Tibial nerve (tissue), 4 donors: Measurements from ENCODE around the gene DPY19L1. TPM values are rescaled to one million over a fixed set of nuclear protein-coding genes. Genes with fewer than 3 reads are reported as not detected.

Experiments used
- DNase-seq, 2 donors: peaks; one replicate each; pipeline ENCODE4 v3.0.0-alpha.2; 2019; ENCODE audit warnings: low spot score in 2 of 2
- H3K27ac ChIP-seq, 4 donors: fragments of 200-600 bp; sonication (generic) in 3 of 4; one replicate each; pipeline ENCODE4 v1.5.1; 2017 to 2019; ENCODE audit warnings: mild to moderate bottlenecking in 1 of 4
- H3K27me3 ChIP-seq, 2 donors: fragments of 200-600 bp; sonication (generic) in 1 of 2; one replicate each; pipeline versions ENCODE4 v1.5.1 to v1.6.0; 2017 to 2019
- H3K36me3 ChIP-seq, 3 donors: fragments of 200-600 bp; sonication (generic); one replicate each; pipeline ENCODE4 v1.5.1; 2018 to 2019
- H3K4me1 ChIP-seq, 4 donors: fragments of 200-600 bp; sonication (generic) in 3 of 4; one replicate each; pipeline ENCODE4 v1.5.1; 2017 to 2019
- H3K4me3 ChIP-seq, 4 donors: fragments of 200-600 bp; sonication (generic) in 3 of 4; one replicate each; pipeline ENCODE4 v1.5.1; 2017 to 2019; ENCODE audit warnings: mild to moderate bottlenecking in 1 of 4, moderate library complexity in 1 of 4
- H3K9me3 ChIP-seq, 4 donors: fragments of 200-600 bp; sonication (generic) in 3 of 4; one replicate each; pipeline ENCODE4 v1.5.1; 2017 to 2019
- EP300 ChIP-seq, 2 donors: sonication (generic); formaldehyde crosslinking; IDR thresholded peaks; one replicate each; pipeline ENCODE4 v1.6.1; 2017; ENCODE audit warnings: antibody characterized with exemption in 2 of 2, mild to moderate bottlenecking in 1 of 2
- POLR2A ChIP-seq, 2 donors: fragments of 450-650 bp; IDR thresholded peaks; one replicate each; pipeline ENCODE4 v1.6.1; 2017; ENCODE audit warnings: antibody characterized with exemption in 2 of 2, mild to moderate bottlenecking in 2 of 2, moderate library complexity in 2 of 2
- WGBS, 2 donors: methylation state at CpG; one replicate each; pipeline ENCODE4 v1.1.5; 2018; 5-methylcytosine and 5-hydroxymethylcytosine counted together
- total RNA-seq, 4 donors: library from RNA; depleted of rRNA; stranded (reverse); fragments of >200 nt; gene quantifications; one replicate each; pipeline ENCODE4 v1.1.0, GENCODE V29; 2016
- TF ChIP-seq, protein P1 (sequence below), 5 experiments: fragments of 200-600 bp in 3 of 5; fragments of 450-650 bp in 2 of 5; sonication (generic) in 3 of 5; IDR thresholded peaks; one replicate each; pipeline ENCODE4 v1.5.1; 2016 to 2019; ENCODE audit warnings: antibody characterized with exemption in 5 of 5, mild to moderate bottlenecking in 3 of 5, moderate library complexity in 2 of 5

DPY19L1 gene
- total RNA-seq, 4 donors from 2014 or later, result 11.1 to 14.0 (median 12.7) TPM

DNA sequence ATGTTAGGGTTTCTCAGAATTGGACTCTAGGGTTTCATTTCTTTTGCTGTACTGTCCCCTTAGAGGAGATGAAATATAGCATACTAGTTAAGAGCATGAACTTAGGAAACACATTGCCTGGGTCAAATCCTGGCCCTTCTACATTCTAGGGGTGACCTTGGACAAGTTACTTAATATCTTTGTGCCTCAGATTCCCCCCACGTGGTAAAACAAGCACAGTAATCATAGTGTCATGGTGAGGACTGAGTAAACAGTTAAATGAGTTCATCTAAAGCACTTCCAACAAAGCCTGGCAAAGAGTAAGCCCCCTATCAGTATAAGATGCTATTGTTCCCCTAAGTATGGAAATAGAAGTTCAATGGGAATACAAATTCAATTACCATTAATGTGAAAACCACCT is 5.1 kb downstream of the DPY19L1 start:
- no peak overlapping the region for H3K4me3 ChIP-seq
- TF ChIP-seq EP300 (IDR thresholded peaks at IDR 0.05) (no peak), POLR2A (IDR thresholded peaks at IDR 0.05) (no peak)
- TF ChIP-seq, protein P1, sequence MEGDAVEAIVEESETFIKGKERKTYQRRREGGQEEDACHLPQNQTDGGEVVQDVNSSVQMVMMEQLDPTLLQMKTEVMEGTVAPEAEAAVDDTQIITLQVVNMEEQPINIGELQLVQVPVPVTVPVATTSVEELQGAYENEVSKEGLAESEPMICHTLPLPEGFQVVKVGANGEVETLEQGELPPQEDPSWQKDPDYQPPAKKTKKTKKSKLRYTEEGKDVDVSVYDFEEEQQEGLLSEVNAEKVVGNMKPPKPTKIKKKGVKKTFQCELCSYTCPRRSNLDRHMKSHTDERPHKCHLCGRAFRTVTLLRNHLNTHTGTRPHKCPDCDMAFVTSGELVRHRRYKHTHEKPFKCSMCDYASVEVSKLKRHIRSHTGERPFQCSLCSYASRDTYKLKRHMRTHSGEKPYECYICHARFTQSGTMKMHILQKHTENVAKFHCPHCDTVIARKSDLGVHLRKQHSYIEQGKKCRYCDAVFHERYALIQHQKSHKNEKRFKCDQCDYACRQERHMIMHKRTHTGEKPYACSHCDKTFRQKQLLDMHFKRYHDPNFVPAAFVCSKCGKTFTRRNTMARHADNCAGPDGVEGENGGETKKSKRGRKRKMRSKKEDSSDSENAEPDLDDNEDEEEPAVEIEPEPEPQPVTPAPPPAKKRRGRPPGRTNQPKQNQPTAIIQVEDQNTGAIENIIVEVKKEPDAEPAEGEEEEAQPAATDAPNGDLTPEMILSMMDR (IDR thresholded peaks at IDR 0.05), result no peak
- 10 to 20% methylated on average over 1 of the region's 1 CpG for WGBS, 2 donors
- no peaks in the 10 kb centered on the region for H3K36me3 ChIP-seq
- peaks cover 0 to 20% (median 10%) of the 10 kb centered on the region in 4 donors for H3K4me1 ChIP-seq
- no peaks in the 10 kb centered on the region for H3K27me3 ChIP-seq
- no peak overlapping the region for H3K27ac ChIP-seq
- DNase-seq, result no peak
- H3K9me3 ChIP-seq, result no peaks in the 10 kb centered on the region

DNA sequence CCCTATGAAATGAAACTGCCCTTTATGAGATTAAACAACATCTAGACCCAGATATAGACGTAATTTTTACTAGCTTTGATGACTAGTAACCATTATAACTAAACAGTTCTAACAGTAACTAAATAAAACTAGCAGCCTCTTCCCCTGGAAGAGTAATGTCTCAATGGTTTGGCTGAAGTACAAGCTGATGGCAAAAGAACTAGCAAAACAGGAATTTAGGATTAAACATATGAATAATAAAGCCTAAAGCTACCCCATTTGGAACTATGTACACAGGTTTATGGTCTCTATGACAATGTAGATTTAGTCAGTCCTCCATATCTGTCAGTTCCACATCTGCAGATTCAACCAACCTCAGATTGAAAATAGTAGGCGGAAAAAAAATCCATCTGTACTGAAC is 6.4 kb downstream of the DPY19L1 start:
- TF ChIP-seq POLR2A (IDR thresholded peaks at IDR 0.05) (no peak), EP300 (IDR thresholded peaks at IDR 0.05) (no peak)
- TF ChIP-seq, protein P1 (IDR thresholded peaks at IDR 0.05), result no peak
- H3K4me1 ChIP-seq, result peaks cover 0 to 14% (median 7%) of the 10 kb centered on the region in 4 donors
- no peaks in the 10 kb centered on the region for H3K9me3 ChIP-seq
- 87 to 92% methylated on average over 2 of the region's 2 CpGs for WGBS, 2 donors
- H3K27ac ChIP-seq, result no peak overlapping the region
- H3K4me3 ChIP-seq, result no peak overlapping the region
- no peak for DNase-seq
- no peaks in the 10 kb centered on the region for H3K36me3 ChIP-seq
- no peaks in the 10 kb centered on the region for H3K27me3 ChIP-seq

DNA sequence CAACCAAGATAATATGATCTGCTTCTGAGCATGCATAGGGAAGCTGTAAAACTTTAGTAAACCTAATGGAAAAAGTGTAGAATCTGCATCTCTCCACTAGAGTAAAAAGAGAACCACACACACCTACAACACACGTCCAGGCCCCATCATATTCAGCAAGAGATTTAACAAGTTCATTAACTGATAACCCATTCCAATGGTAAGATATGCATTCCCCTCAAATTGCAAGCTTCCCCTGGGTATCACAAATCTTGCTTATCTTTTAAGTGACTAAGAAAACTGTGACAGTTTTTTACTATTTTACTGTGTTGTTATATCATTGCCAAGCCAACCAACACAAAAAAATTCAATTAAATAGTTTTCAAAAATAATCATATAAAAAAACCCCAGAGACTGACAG is 8.0 kb downstream of the DPY19L1 start:
- WGBS, 2 donors, result 85% methylated on average over 1 of the region's 1 CpG
- DNase-seq, result no peak
- H3K9me3 ChIP-seq, result no peaks in the 10 kb centered on the region
- H3K36me3 ChIP-seq, result no peaks in the 10 kb centered on the region
- H3K27me3 ChIP-seq, result no peaks in the 10 kb centered on the region
- no peaks in the 10 kb centered on the region for H3K4me1 ChIP-seq
- no peak overlapping the region for H3K4me3 ChIP-seq
- TF ChIP-seq, protein P1 (IDR thresholded peaks at IDR 0.05), result no peak
- TF ChIP-seq POLR2A (IDR thresholded peaks at IDR 0.05) (no peak), EP300 (IDR thresholded peaks at IDR 0.05) (no peak)
- no peak overlapping the region for H3K27ac ChIP-seq

DNA sequence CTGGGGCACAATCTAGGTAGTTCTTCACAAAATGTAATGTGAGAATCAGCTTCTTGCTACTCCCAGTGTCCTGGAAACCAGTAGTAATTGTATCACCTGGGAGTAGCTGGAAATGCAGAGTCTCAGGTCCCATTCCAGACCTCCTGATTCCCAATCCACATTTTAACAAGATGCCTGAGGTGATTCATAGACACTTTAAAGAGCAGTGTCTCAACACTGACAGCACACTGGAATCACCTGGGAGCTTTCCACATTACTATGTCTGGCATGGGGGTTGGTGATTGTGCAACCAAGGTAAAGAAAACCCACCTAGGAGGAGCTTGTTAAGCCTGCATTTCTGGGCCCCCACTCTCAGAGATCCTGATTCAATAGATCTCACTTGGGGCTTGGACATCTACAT is 11.1 kb downstream of the DPY19L1 start:
- Histone ChIP-seq H3K36me3 (no peaks in the 10 kb centered on the region), H3K27ac (no peak overlapping the region), H3K9me3 (no peaks in the 10 kb centered on the region), H3K4me3 (no peak overlapping the region), H3K4me1 (no peaks in the 10 kb centered on the region), H3K27me3 (no peaks in the 10 kb centered on the region)
- TF ChIP-seq POLR2A (IDR thresholded peaks at IDR 0.05), result no peak
- TF ChIP-seq, protein P1 (IDR thresholded peaks at IDR 0.05), result no peak
- no peak for TF ChIP-seq EP300 (IDR thresholded peaks at IDR 0.05)
- DNase-seq, result no peak

DNA sequence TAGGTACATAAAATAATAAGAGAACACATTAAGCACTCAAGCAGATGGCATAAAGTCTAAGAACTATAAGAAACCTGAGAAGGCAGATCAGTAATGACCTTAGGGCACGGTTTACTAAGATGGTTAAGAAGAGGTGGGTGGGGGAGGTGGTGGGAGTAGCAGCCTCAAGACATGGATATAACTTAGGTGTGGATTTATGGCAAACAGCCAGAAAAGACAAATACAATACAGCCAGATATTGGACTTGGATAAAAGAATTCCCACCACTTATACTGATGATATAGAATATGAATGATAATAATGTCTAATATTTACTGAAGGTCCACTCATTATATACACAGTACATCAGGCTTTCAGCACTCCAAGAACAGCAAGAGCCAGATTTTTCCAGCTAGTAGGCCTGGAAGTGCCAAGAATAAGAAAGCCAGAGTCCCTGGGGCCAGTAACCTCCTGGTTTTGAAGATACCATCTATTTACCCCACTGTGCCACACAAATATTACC is 11.9 kb downstream of the DPY19L1 start:
- H3K27me3 ChIP-seq, result no peaks in the 10 kb centered on the region
- no peaks in the 10 kb centered on the region for H3K36me3 ChIP-seq
- H3K4me3 ChIP-seq, result no peak overlapping the region
- no peak for DNase-seq
- no peaks in the 10 kb centered on the region for H3K4me1 ChIP-seq
- H3K9me3 ChIP-seq, result no peaks in the 10 kb centered on the region
- TF ChIP-seq, protein P1 (IDR thresholded peaks at IDR 0.05), result no peak
- TF ChIP-seq EP300 (IDR thresholded peaks at IDR 0.05) (no peak), POLR2A (IDR thresholded peaks at IDR 0.05) (no peak)
- 55 to 61% methylated on average over 1 of the region's 1 CpG for WGBS, 2 donors
- H3K27ac ChIP-seq, result no peak overlapping the region
